Endometrial microvascular endothelial cells (primary cell): ENCODE data around the gene LSMEM2. TPM values are rescaled to one million over a fixed set of nuclear protein-coding genes. Genes with fewer than 3 reads are reported as not detected.

Experiments
- in situ Hi-C: cut with HindIII; loops from 2 replicates; pipeline ENCODE4 v1.10.0; 2017; ENCODE audit warnings: low sequenced_read_pairs, low pct_unique_long_range_greater_than_20kb; ENCODE audit errors: inconsistent ontology term
- total RNA-seq: library from RNA; depleted of rRNA; stranded (reverse); fragments of >200 nt; gene quantifications from one replicate; pipeline ENCODE4 v1.2.3, GENCODE V29; 2015; ENCODE audit errors: inconsistent ontology term

Gene LSMEM2
- total RNA-seq, 1 donor from 2014 or later = not detected

GRCh38 chr3:50327129-50327528, 48.2 kb downstream of the LSMEM2 start:
- in situ Hi-C loops = no loop called here

- in situ Hi-C loops = no loop called here
Measured at GRCh38 chr3:50327943-50328691, 49.2 kb downstream of the LSMEM2 start, which contains the start of gene TUSC2. TSS of gene TUSC2 (minus strand) at chr3:50328223. CDS start at chr3:50328099, 124 bp downstream.

DNA sequence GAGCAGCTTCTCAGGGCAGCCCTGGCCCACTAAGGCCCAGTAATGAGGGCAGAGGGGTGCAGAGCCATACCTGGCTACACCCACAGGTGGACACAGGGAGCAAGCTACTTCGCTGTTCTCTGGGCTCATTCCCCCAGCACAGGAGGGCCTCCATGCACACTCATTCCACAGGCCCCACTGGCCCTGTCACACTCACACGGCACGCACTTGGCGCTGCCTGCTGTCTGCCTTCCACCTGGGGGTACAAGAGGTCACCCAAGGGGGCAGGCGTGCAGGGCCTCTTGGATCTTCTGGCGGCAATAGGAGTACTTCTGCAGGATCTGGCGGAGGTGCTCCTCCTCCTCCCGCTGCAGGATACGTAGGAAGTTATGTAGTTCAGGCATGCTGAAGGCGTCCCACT, 51.4 kb downstream of the LSMEM2 start:
- in situ Hi-C loops = loop anchor here (10.0 kb wide), 1 partner anchor 86 kb away; no protein-coding TSS in a partner anchor

GRCh38 chr3:50331364-50331907, 52.5 kb downstream of the LSMEM2 start:
- in situ Hi-C loops = loop anchor here (10.0 kb wide), 1 partner anchor 87 kb away; no protein-coding TSS in a partner anchor

- in situ Hi-C loops = loop anchor here (10.0 kb wide), 1 partner anchor 89 kb away; no protein-coding TSS in a partner anchor
Measured at GRCh38 chr3:50333744-50334328, 54.9 kb downstream of the LSMEM2 start.

DNA sequence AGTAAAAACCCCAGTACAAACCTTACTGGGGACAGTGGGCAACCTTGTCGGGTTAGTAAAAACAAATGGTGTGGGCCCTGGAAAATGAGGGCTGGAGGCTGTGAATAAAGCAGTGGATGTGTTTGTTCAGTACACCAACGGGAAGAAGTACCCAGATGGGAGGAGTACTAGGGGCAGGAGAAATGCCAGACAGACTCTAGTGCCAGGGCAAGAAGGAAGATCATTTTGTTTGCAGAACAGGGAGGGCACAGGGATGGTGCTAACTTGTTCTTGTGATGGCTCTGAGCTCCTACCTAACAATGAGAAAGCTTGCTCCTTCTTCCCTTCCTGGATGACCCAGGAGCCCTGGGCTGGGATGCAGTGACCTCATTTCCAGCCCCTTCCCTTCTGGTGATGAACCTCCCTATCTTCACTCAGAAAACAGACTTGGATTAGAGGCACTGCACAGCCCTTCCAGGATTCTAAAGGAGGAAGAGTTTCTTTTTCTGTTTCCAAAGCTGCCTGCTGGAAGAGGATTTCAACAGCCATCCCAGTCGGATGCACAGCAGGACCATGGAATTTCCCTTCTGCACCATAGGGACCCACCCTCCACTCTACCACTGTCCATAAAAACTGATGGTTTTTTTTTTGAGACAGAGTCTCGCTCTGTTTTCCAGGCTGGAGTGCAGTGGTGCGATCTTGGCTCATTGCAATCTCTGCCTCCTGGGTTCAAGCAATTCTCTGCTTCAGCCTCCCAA, 55.6 kb downstream of the LSMEM2 start:
- in situ Hi-C loops = loop anchor here (10.0 kb wide), 1 partner anchor 90 kb away; no protein-coding TSS in a partner anchor

DNA sequence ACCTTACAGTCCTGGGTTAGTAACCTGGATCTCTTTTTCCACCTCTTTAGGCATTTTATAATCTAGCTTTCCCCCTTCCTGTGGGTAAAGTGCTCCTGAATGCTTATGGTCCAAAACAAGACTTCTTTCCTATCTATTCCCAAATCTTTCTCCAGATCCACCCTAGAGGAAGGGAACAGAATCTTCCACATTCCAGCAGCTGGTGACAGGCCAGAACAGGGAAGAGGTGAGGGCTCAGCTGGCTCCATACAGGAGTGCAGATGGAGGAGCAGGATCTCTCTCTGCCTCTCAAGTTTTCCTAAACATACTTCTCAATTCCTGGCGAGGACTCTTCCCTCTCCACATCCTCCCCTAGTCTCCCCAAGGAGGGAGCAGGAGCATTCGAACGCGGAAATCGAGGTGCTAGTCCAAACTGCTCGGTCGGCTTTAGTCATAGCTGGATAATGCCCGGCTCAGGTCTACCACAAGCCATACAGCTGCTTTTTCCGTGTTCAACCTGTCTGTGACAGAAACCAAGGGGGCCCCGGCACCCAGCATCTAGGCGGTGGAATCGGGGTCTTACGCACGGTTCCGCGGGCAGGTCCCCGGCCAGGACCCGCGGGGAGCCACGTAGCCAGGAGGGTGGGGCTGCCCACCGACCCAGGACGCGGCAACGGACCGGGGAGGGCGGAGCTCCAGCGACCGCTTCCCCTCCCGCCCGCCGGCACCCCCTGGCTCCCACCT, 57.7 kb downstream of the LSMEM2 start:
- in situ Hi-C loops = loop anchor here (10.0 kb wide), 1 partner anchor 92 kb away; no protein-coding TSS in a partner anchor

DNA sequence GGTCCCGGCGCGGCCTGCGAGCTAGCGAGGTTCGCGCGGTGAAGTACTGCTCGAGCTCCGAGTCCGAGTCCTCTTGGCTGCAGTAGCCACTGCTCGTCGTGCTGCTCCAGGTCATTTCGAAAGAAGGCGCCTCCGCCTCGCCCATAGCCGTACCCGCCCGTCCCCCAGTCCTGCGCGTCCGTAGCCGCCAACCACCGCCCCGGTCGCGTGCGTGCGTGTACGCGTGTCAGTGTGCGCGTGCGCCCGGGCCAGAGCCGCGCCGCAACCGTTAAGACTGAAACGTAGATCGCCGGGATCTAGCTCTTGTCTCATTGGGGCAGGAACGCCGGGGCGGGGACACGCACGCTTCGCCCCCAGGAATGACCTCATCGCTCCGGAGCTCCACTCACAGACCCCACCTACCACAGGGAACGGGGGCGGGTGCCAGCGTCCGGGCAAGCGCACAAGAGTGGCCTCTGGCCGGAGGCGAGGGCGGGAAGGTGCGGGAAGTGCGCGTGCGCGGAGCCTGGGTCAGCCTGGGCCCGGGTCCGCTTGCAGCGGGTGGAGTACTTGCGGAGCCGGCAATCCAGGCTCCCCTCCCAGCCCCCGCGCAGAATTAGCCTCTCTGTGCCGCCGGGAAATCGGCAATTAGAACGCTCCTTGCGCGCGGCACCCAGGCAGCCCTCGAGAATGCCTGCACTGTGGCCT, 58.4 kb downstream of the LSMEM2 start:
- in situ Hi-C loops = loop anchor here (10.0 kb wide), 1 partner anchor 93 kb away; no protein-coding TSS in a partner anchor

Other genes with a start within 250 kb of the LSMEM2 start
- gene RBM5, start 190.2 kb upstream of the LSMEM2 start, total RNA-seq = 89.3 TPM
- 263 TPM for gene SEMA3F, start 123.8 kb upstream of the LSMEM2 start, total RNA-seq
- gene GNAT1, start 87.5 kb upstream of the LSMEM2 start, total RNA-seq = not detected
- not detected for gene SLC38A3, start 73.8 kb upstream of the LSMEM2 start, total RNA-seq
- 611 TPM for gene GNAI2, start 42.9 kb upstream of the LSMEM2 start, total RNA-seq
- gene SEMA3B, start 9.9 kb upstream of the LSMEM2 start, total RNA-seq = 0.19 TPM
- 188 TPM for gene IFRD2, start 13.3 kb downstream of the LSMEM2 start, total RNA-seq
- 7.3 TPM for gene HYAL3, start 20.3 kb downstream of the LSMEM2 start, total RNA-seq
- 11.2 TPM for gene NAA80, start 20.3 kb downstream of the LSMEM2 start, total RNA-seq
- 10.3 TPM for gene HYAL1, start 24.5 kb downstream of the LSMEM2 start, total RNA-seq
- 432 TPM for gene HYAL2, start 43.7 kb downstream of the LSMEM2 start, total RNA-seq
- gene TUSC2, start 49.1 kb downstream of the LSMEM2 start, total RNA-seq = 40.9 TPM
- 24.7 TPM for gene RASSF1, start 61.7 kb downstream of the LSMEM2 start, total RNA-seq
- not detected for gene ZMYND10, start 66.6 kb downstream of the LSMEM2 start, total RNA-seq
- gene NPRL2, start 71.7 kb downstream of the LSMEM2 start, total RNA-seq = 13.6 TPM
- gene CYB561D2, start 71.8 kb downstream of the LSMEM2 start, total RNA-seq = 40.8 TPM
- 83.0 TPM for gene TMEM115, start 80.4 kb downstream of the LSMEM2 start, total RNA-seq
- gene CACNA2D2, start 224.5 kb downstream of the LSMEM2 start, total RNA-seq = not detected